ENCODE measurements around the gene IL6ST.

- no peak for TF ChIP-seq POLR2AphosphoS5 (IDR thresholded peaks at IDR 0.05; ENCODE audit: low read depth, low read length)
- TF ChIP-seq POU2F2 (IDR thresholded peaks at IDR 0.05; ENCODE audit: low read depth, low read length): no peak
- TF ChIP-seq POLR2A (IDR thresholded peaks at IDR 0.05; ENCODE audit: low read depth, low read length): no peak
Observed at GRCh38 chr5:55904152-55904551, 90.6 kb downstream of the IL6ST start.

Measured in GM12891 (cell line).